Bronchial epithelial cell (primary cell): ENCODE results near the gene DEDD. TPM values are rescaled to one million over a fixed set of nuclear protein-coding genes. Genes with fewer than 3 reads are reported as not detected.

ENCODE experiments used
- DNase-seq: peaks from one replicate; pipeline ENCODE4 v3.0.0-alpha.2; 2010; ENCODE audit warnings: low read depth
- FAIRE-seq: peaks from 2 replicates; lab custom pipeline; 2011; peaks lifted over from hg19 to GRCh38; lab: Jason Lieb, UNC
- H3K27me3 ChIP-seq: 2 replicates; pipeline ENCODE4 v1.5.1; 2011; ENCODE audit warnings: low read length; ENCODE audit not compliant: control insufficient read depth, insufficient read depth
- H3K36me3 ChIP-seq: 2 replicates; pipeline ENCODE4 v1.5.1; 2011; ENCODE audit warnings: low read length; ENCODE audit not compliant: control insufficient read depth, insufficient read depth
- H3K4me3 ChIP-seq: 2 replicates; pipeline ENCODE4 v1.5.1; 2011; ENCODE audit warnings: mild to moderate bottlenecking, low read depth, low read length, control low read depth
- CTCF ChIP-seq: IDR thresholded peaks from 2 replicates; pipeline ENCODE4 v1.5.1; 2011; ENCODE audit warnings: mild to moderate bottlenecking, moderate library complexity, low read length, control low read depth, inconsistent platforms; ENCODE audit not compliant: insufficient read depth, severe bottlenecking
- total RNA-seq: library from RNA; depleted of rRNA; stranded (reverse); fragments of >200 nt; gene quantifications from 2 replicates; pipeline ENCODE4 v1.2.1, GENCODE V29; 2014

DEDD gene
- total RNA-seq, 1 donor from 2014 or later: 26.9 TPM

GRCh38 chr1:161177112-161177935, 44.9 kb upstream of the DEDD start, which contains the start of gene B4GALT3:
B4GALT3 (minus strand) TSS chr1:161177507; CDS start chr1:161176060, 1,447 bp downstream.
- FAIRE-seq (no peak), DNase-seq (peak; percentile 59)

GRCh38 chr1:161176468-161177111, 44.1 kb upstream of the DEDD start:
- Histone ChIP-seq H3K27me3 (no peaks in the 10 kb centered on the region), H3K36me3 (peaks cover 17% of the 10 kb centered on the region), H3K4me3 (peak overlapping the region; percentile 92)
- no peak for DNase-seq
- no peak for FAIRE-seq
- TF ChIP-seq CTCF: no peak

More at GRCh38 chr1:161177112-161177935, 44.9 kb upstream of the DEDD start, which contains the start of gene B4GALT3:
- Histone ChIP-seq H3K27me3 (no peaks in the 10 kb centered on the region), H3K4me3 (peak within 1 kb of the TSS; percentile 92), H3K36me3 (peaks cover 15% of the 10 kb centered on the region)
- TF ChIP-seq CTCF: peak; percentile 5

GRCh38 chr1:161175771-161176453, 43.4 kb upstream of the DEDD start:
- no peak for DNase-seq
- TF ChIP-seq CTCF: no peak
- FAIRE-seq: no peak
- H3K36me3 ChIP-seq: peaks cover 20% of the 10 kb centered on the region
- no peaks in the 10 kb centered on the region for H3K27me3 ChIP-seq
- H3K4me3 ChIP-seq: no peak overlapping the region

GRCh38 chr1:161174911-161175310, 42.4 kb upstream of the DEDD start:
- Histone ChIP-seq H3K4me3 (no peak overlapping the region), H3K27me3 (no peaks in the 10 kb centered on the region), H3K36me3 (peaks cover 21% of the 10 kb centered on the region)
- no peak for TF ChIP-seq CTCF
- DNase-seq: no peak
- no peak for FAIRE-seq

- H3K4me3 ChIP-seq: no peak overlapping the region
- H3K27me3 ChIP-seq: no peaks in the 10 kb centered on the region
- FAIRE-seq (no peak), DNase-seq (no peak)
- peaks cover 21% of the 10 kb centered on the region for H3K36me3 ChIP-seq
- no peak for TF ChIP-seq CTCF
Measured at GRCh38 chr1:161173711-161174110, 41.2 kb upstream of the DEDD start.
